ENCODE measurements around the gene IFT22.
"Not testable (repeated sequence)": the region's sequence is repeated elsewhere in the genome, so short reads cannot be mapped to it uniquely, and the experiment has no call there.

The IFT22 gene

GRCh38 chr7:101277155-101277554 lies 44.5 kb downstream of the IFT22 start:
- no peaks in the 10 kb centered on the region for H3K27me3 ChIP-seq (ENCODE audit: insufficient read depth, low read length)
- no peaks in the 10 kb centered on the region for H3K9me3 ChIP-seq (ENCODE audit: insufficient read depth, low read depth, low read length)
- H3K4me1 ChIP-seq (ENCODE audit: insufficient read depth, low read length) = peaks cover 13% of the 10 kb centered on the region
- 82% methylated on average over 9 of the region's 9 CpGs for WGBS
- H3K27ac ChIP-seq (ENCODE audit: low read depth, low read length) = no peak overlapping the region
- H3K4me3 ChIP-seq (ENCODE audit: low read length) = no peak overlapping the region
- no peak overlapping the region for H3K9ac ChIP-seq (ENCODE audit: low read depth, low read length)
- no peaks in the 10 kb centered on the region for H3K36me3 ChIP-seq (ENCODE audit: insufficient read depth, low read length)

- Histone ChIP-seq H3K27me3 (ENCODE audit: insufficient read depth, low read length) (no peaks in the 10 kb centered on the region), H3K27ac (ENCODE audit: low read depth, low read length) (peak overlapping the region; percentile 1; the same call in 1 of the 2 replicates), H3K9ac (ENCODE audit: low read depth, low read length) (no peak overlapping the region), H3K4me3 (ENCODE audit: low read length) (no peak overlapping the region), H3K9me3 (ENCODE audit: insufficient read depth, low read depth, low read length) (no peaks in the 10 kb centered on the region), H3K4me1 (ENCODE audit: insufficient read depth, low read length) (peaks cover 13% of the 10 kb centered on the region), H3K36me3 (ENCODE audit: insufficient read depth, low read length) (no peaks in the 10 kb centered on the region)
- WGBS = 60% methylated on average over 4 of the region's 4 CpGs
Measured at GRCh38 chr7:101273206-101273605, 48.4 kb downstream of the IFT22 start.

GRCh38 chr7:101271021-101271420 lies 50.6 kb downstream of the IFT22 start:
- 95% methylated on average over 5 of the region's 5 CpGs for WGBS
- Histone ChIP-seq H3K36me3 (ENCODE audit: insufficient read depth, low read length) (no peaks in the 10 kb centered on the region), H3K4me3 (ENCODE audit: low read length) (no peak overlapping the region)

GRCh38 chr7:101269664-101270063 lies 51.9 kb downstream of the IFT22 start:
- 94% methylated on average over 21 of the region's 21 CpGs for WGBS
- peaks cover 13% of the 10 kb centered on the region for H3K4me1 ChIP-seq (ENCODE audit: insufficient read depth, low read length)
- no peak overlapping the region for H3K27ac ChIP-seq (ENCODE audit: low read depth, low read length)

More at GRCh38 chr7:101271021-101271420, 50.6 kb downstream of the IFT22 start:
- Histone ChIP-seq H3K9ac (ENCODE audit: low read depth, low read length) (no peak overlapping the region), H3K27me3 (ENCODE audit: insufficient read depth, low read length) (no peaks in the 10 kb centered on the region), H3K4me1 (ENCODE audit: insufficient read depth, low read length) (peaks cover 13% of the 10 kb centered on the region), H3K27ac (ENCODE audit: low read depth, low read length) (no peak overlapping the region), H3K9me3 (ENCODE audit: insufficient read depth, low read depth, low read length) (no peaks in the 10 kb centered on the region)

GRCh38 chr7:101265622-101266516 lies 55.7 kb downstream of the IFT22 start:
- no peaks in the 10 kb centered on the region for H3K36me3 ChIP-seq (ENCODE audit: insufficient read depth, low read length)
- 91% methylated on average over 17 of the region's 17 CpGs for WGBS
- no peak overlapping the region for H3K9ac ChIP-seq (ENCODE audit: low read depth, low read length)
- no peak overlapping the region for H3K4me3 ChIP-seq (ENCODE audit: low read length)
- H3K4me1 ChIP-seq (ENCODE audit: insufficient read depth, low read length) = no peaks in the 10 kb centered on the region
- H3K27ac ChIP-seq (ENCODE audit: low read depth, low read length) = no peak overlapping the region
- no peaks in the 10 kb centered on the region for H3K9me3 ChIP-seq (ENCODE audit: insufficient read depth, low read depth, low read length)
- H3K27me3 ChIP-seq (ENCODE audit: insufficient read depth, low read length) = no peaks in the 10 kb centered on the region

More at GRCh38 chr7:101269664-101270063, 51.9 kb downstream of the IFT22 start:
- Histone ChIP-seq H3K9ac (ENCODE audit: low read depth, low read length) (no peak overlapping the region), H3K27me3 (ENCODE audit: insufficient read depth, low read length) (no peaks in the 10 kb centered on the region), H3K36me3 (ENCODE audit: insufficient read depth, low read length) (no peaks in the 10 kb centered on the region), H3K4me3 (ENCODE audit: low read length) (no peak overlapping the region), H3K9me3 (ENCODE audit: insufficient read depth, low read depth, low read length) (no peaks in the 10 kb centered on the region)

GRCh38 chr7:101264102-101264706 lies 57.4 kb downstream of the IFT22 start:
- not testable (repeated sequence) for H3K36me3 ChIP-seq (ENCODE audit: insufficient read depth, low read length); H3K27me3 ChIP-seq (ENCODE audit: insufficient read depth, low read length); H3K4me1 ChIP-seq (ENCODE audit: insufficient read depth, low read length); H3K4me3 ChIP-seq (ENCODE audit: low read length); H3K27ac ChIP-seq (ENCODE audit: low read depth, low read length); H3K9me3 ChIP-seq (ENCODE audit: insufficient read depth, low read depth, low read length); H3K9ac ChIP-seq (ENCODE audit: low read depth, low read length)
- WGBS = 86% methylated on average over 6 of the region's 6 CpGs
